Neuronal stem cell (in vitro differentiated cells): ENCODE results near the gene LY6G6C.
A peak's percentile ranks its signal among the peaks of the same experiment; 100 is the strongest.

ENCODE experiments used
- DNase-seq: peaks from one replicate; pipeline ENCODE4 v3.0.0-alpha.2; 2013; ENCODE audit warnings: low spot score
- H2AFZ ChIP-seq: one replicate; pipeline ENCODE4 v1.6.1; 2013; ENCODE audit warnings: mild to moderate bottlenecking, low read length, inconsistent platforms
- H2AK5ac ChIP-seq: 2 replicates; pipeline ENCODE4 v1.6.1; 2013; ENCODE audit warnings: low read depth, mild to moderate bottlenecking, inconsistent platforms, low read length, moderate library complexity, mixed read lengths
- H2BK120ac ChIP-seq: 2 replicates; pipeline ENCODE4 v1.6.1; 2013; ENCODE audit warnings: low read depth, mild to moderate bottlenecking, inconsistent platforms, low read length, moderate library complexity, mixed read lengths
- H2BK12ac ChIP-seq: one replicate; pipeline ENCODE4 v1.6.1; 2013; ENCODE audit warnings: low read length, inconsistent platforms
- H2BK15ac ChIP-seq: 2 replicates; pipeline ENCODE4 v1.6.1; 2013; ENCODE audit warnings: mild to moderate bottlenecking, low read length, inconsistent platforms, mixed read lengths
- H2BK5ac ChIP-seq: one replicate; pipeline ENCODE4 v1.6.1; 2013; ENCODE audit warnings: inconsistent platforms, mild to moderate bottlenecking, low read length, moderate library complexity
- H3K14ac ChIP-seq: one replicate; pipeline ENCODE4 v1.6.1; 2013; ENCODE audit warnings: low read length, inconsistent platforms
- H3K18ac ChIP-seq: 2 replicates; pipeline ENCODE4 v1.6.1; 2013; ENCODE audit warnings: low read length, inconsistent platforms
- H3K23ac ChIP-seq: 2 replicates; pipeline ENCODE4 v1.6.1; 2013; ENCODE audit warnings: low read depth, mild to moderate bottlenecking, mixed read lengths, low read length, inconsistent platforms; ENCODE audit not compliant: poor library complexity
- H3K27ac ChIP-seq: replicated peaks from 3 replicates; pipeline ENCODE4 v1.5.1; 2013; ENCODE audit warnings: low read length, inconsistent platforms
- H3K27me3 ChIP-seq, 3 experiments: 2 replicates each; pipeline ENCODE4 v1.6.1; 2013; ENCODE audit warnings: low read length in 3 of 3, mild to moderate bottlenecking in 2 of 3, inconsistent platforms in 1 of 3, low read depth in 1 of 3, mixed read lengths in 1 of 3, moderate library complexity in 1 of 3; ENCODE audit not compliant: control insufficient read depth in 3 of 3, insufficient read depth in 3 of 3
- H3K36me3 ChIP-seq, 2 donors: replicated peaks in 1 of 2; 2 replicates each; pipeline ENCODE4 v1.6.1; 2013; ENCODE audit warnings: low read length in 2 of 2; ENCODE audit not compliant: control insufficient read depth in 2 of 2, insufficient read depth in 2 of 2
- H3K4ac ChIP-seq: 2 replicates; pipeline ENCODE4 v1.6.1; 2013; ENCODE audit warnings: inconsistent platforms, mild to moderate bottlenecking, low read length, moderate library complexity
- H3K4me1 ChIP-seq, 2 donors: 1 replicate in 1 of 2; 2 replicates in 1 of 2; pipeline ENCODE4 v1.6.1; 2013; ENCODE audit warnings: low read length in 2 of 2, low read depth in 1 of 2; ENCODE audit not compliant: control insufficient read depth in 2 of 2, insufficient read depth in 1 of 2
- H3K4me2 ChIP-seq: one replicate; pipeline ENCODE4 v1.6.1; 2013; ENCODE audit warnings: mild to moderate bottlenecking, low read length, inconsistent platforms; ENCODE audit not compliant: insufficient read depth, poor library complexity, severe bottlenecking
- H3K4me3 ChIP-seq, 2 donors: 2 replicates each; pipeline ENCODE4 v1.5.1; 2013; ENCODE audit warnings: low read length in 2 of 2, mild to moderate bottlenecking in 2 of 2, inconsistent platforms in 1 of 2, moderate library complexity in 1 of 2
- H3K79me1 ChIP-seq: one replicate; pipeline ENCODE4 v1.6.1; 2013; ENCODE audit warnings: low read depth, mild to moderate bottlenecking, inconsistent platforms, low read length, moderate library complexity
- H3K9ac ChIP-seq: one replicate; pipeline ENCODE4 v1.6.1; 2013; ENCODE audit warnings: mild to moderate bottlenecking, low read depth, low read length, inconsistent platforms; ENCODE audit not compliant: poor library complexity
- H3K9me3 ChIP-seq, 2 donors: replicated peaks in 1 of 2; 2 replicates each; pipeline versions ENCODE3 to v1.6.1; 2013; ENCODE audit warnings: low read length in 2 of 2, mild to moderate bottlenecking in 2 of 2, inconsistent platforms in 1 of 2, low read depth in 1 of 2, mixed read lengths in 1 of 2, moderate library complexity in 1 of 2; ENCODE audit not compliant: control insufficient read depth in 2 of 2, insufficient read depth in 1 of 2
- H4K8ac ChIP-seq: one replicate; pipeline ENCODE4 v1.6.1; 2013; ENCODE audit warnings: low read depth, mild to moderate bottlenecking, inconsistent platforms, low read length, moderate library complexity
- H4K91ac ChIP-seq: one replicate; pipeline ENCODE4 v1.6.1; 2013; ENCODE audit warnings: low read length, low read depth, mild to moderate bottlenecking, inconsistent platforms; ENCODE audit not compliant: poor library complexity
- WGBS, 2 donors: extraction: QIAGEN DNeasy Blood & Tissue Kit; methylation state at CpG; one replicate each; pipeline ENCODE4 v1.1.7; 2013; ENCODE audit warnings: missing lambda C conversion rate in 2 of 2, mixed read lengths in 1 of 2; ENCODE audit not compliant: insufficient read length in 2 of 2, insufficient replicate concordance in 1 of 2; ENCODE audit errors: extremely low coverage in 2 of 2; 5-methylcytosine and 5-hydroxymethylcytosine counted together

LY6G6C gene

GRCh38 chr6:31762356-31762755 is 40.8 kb upstream of the LY6G6C start, which contains the start of gene SAPCD1:
Gene SAPCD1 (plus strand): TSS chr6:31762656. CDS start chr6:31763055, 399 bp downstream.
- no CpG with 5 or more reads among the region's 4 CpGs for WGBS, 2 donors
- peak within 1 kb of the TSS; percentile 97 for H3K18ac ChIP-seq

GRCh38 chr6:31761343-31761742 is 39.8 kb upstream of the LY6G6C start:
- no peak overlapping the region for H3K4ac ChIP-seq
- H3K9ac ChIP-seq = no peak overlapping the region
- no peak overlapping the region for H4K91ac ChIP-seq
- no peak overlapping the region for H3K27ac ChIP-seq
- WGBS, 2 donors = no CpG with 5 or more reads among the region's 8 CpGs
- no peak overlapping the region for H2AK5ac ChIP-seq
- H2BK5ac ChIP-seq = no peak overlapping the region
- H3K23ac ChIP-seq = no peak overlapping the region
- H2BK12ac ChIP-seq = no peak overlapping the region
- peaks cover 15 to 79% of the 10 kb centered on the region in 2 donors for H3K36me3 ChIP-seq
- H2AFZ ChIP-seq = no peak overlapping the region
- H3K4me2 ChIP-seq = no peak overlapping the region
- H3K4me1 ChIP-seq = peaks cover 15 to 20% of the 10 kb centered on the region in 2 donors
- H3K14ac ChIP-seq = no peak overlapping the region
- no peak overlapping the region for H4K8ac ChIP-seq
- no peak overlapping the region for H2BK120ac ChIP-seq
- no peak overlapping the region for H3K18ac ChIP-seq
- H3K4me3 ChIP-seq = no peak overlapping the region
- no peaks in the 10 kb centered on the region for H3K9me3 ChIP-seq
- H3K27me3 ChIP-seq = no peaks in the 10 kb centered on the region
- H3K79me1 ChIP-seq = no peaks in the 10 kb centered on the region
- no peak overlapping the region for H2BK15ac ChIP-seq
- no peak for DNase-seq

More at GRCh38 chr6:31762356-31762755, 40.8 kb upstream of the LY6G6C start, which contains the start of gene SAPCD1:
- Histone ChIP-seq H2AK5ac (peak within 1 kb of the TSS; percentile 95), H4K8ac (peak within 1 kb of the TSS; percentile 97), H3K14ac (peak within 1 kb of the TSS; percentile 95), H3K27ac (peak within 1 kb of the TSS; percentile 86), H2BK15ac (peak within 1 kb of the TSS; percentile 84), H2BK12ac (peak within 1 kb of the TSS; percentile 95), H3K4ac (peak within 1 kb of the TSS; percentile 93), H2AFZ (peak within 1 kb of the TSS; percentile 37), H3K4me1 (peaks cover 15 to 23% of the 10 kb centered on the region in 2 donors), H3K23ac (peak within 1 kb of the TSS; percentile 89), H2BK5ac (peak within 1 kb of the TSS; percentile 96), H3K4me2 (peak within 1 kb of the TSS; percentile 21), H3K9me3 (no peaks in the 10 kb centered on the region), H4K91ac (peak within 1 kb of the TSS; percentile 95), H3K36me3 (peaks cover 15 to 77% of the 10 kb centered on the region in 2 donors), H2BK120ac (peak within 1 kb of the TSS; percentile 63), H3K27me3 (no peaks in the 10 kb centered on the region), H3K9ac (peak within 1 kb of the TSS; percentile 75), H3K79me1 (no peaks in the 10 kb centered on the region), H3K4me3 (no peak within 1 kb of the TSS)
- no peak for DNase-seq

- Histone ChIP-seq H4K8ac (no peak overlapping the region), H3K79me1 (no peaks in the 10 kb centered on the region), H2BK15ac (no peak overlapping the region), H4K91ac (no peak overlapping the region), H2BK120ac (no peak overlapping the region), H3K27me3 (no peaks in the 10 kb centered on the region), H3K4me1 (peaks cover 15 to 16% of the 10 kb centered on the region in 2 donors), H3K9me3 (no peaks in the 10 kb centered on the region), H3K27ac (no peak overlapping the region), H3K14ac (no peak overlapping the region), H3K23ac (no peak overlapping the region), H2AFZ (no peak overlapping the region), H3K4me2 (no peak overlapping the region), H3K36me3 (peaks cover 15 to 79% of the 10 kb centered on the region in 2 donors), H2AK5ac (no peak overlapping the region), H3K9ac (no peak overlapping the region), H2BK12ac (no peak overlapping the region), H3K4me3 (no peak overlapping the region), H3K18ac (no peak overlapping the region), H2BK5ac (no peak overlapping the region), H3K4ac (no peak overlapping the region)
- no peak for DNase-seq
- no CpG with 5 or more reads among the region's 5 CpGs for WGBS, 2 donors
Observed at GRCh38 chr6:31760790-31761189, 39.2 kb upstream of the LY6G6C start.

GRCh38 chr6:31758281-31758680 is 36.7 kb upstream of the LY6G6C start:
- no peaks in the 10 kb centered on the region for H3K79me1 ChIP-seq
- H3K18ac ChIP-seq = no peak overlapping the region
- no peak overlapping the region for H2BK15ac ChIP-seq
- no peaks in the 10 kb centered on the region for H3K27me3 ChIP-seq
- H3K9me3 ChIP-seq = no peaks in the 10 kb centered on the region
- no peak overlapping the region for H3K4me3 ChIP-seq
- H3K4ac ChIP-seq = no peak overlapping the region
- no peak overlapping the region for H3K4me2 ChIP-seq
- no peak overlapping the region for H3K14ac ChIP-seq
- no peak overlapping the region for H4K8ac ChIP-seq
- no peak overlapping the region for H4K91ac ChIP-seq
- H3K4me1 ChIP-seq = peaks cover 6% of the 10 kb centered on the region in 2 donors
- H3K36me3 ChIP-seq = peaks cover 15 to 65% of the 10 kb centered on the region in 2 donors
- H2BK12ac ChIP-seq = no peak overlapping the region
- H3K27ac ChIP-seq = no peak overlapping the region
- no peak overlapping the region for H2AK5ac ChIP-seq
- no CpG with 5 or more reads among the region's 2 CpGs for WGBS, 2 donors
- H2AFZ ChIP-seq = no peak overlapping the region
- no peak for DNase-seq
- H2BK120ac ChIP-seq = no peak overlapping the region
- H3K9ac ChIP-seq = no peak overlapping the region
- no peak overlapping the region for H3K23ac ChIP-seq
- H2BK5ac ChIP-seq = no peak overlapping the region
